OCI-LY1 (cell line): ENCODE data around the gene SLC39A5.

ENCODE experiments used
- CTCF ChIP-seq: fragments of 200-600 bp; sonication (generic), shearing (Covaris generic); IDR thresholded peaks from 2 replicates; pipeline ENCODE4 v1.5.1; 2017; ENCODE audit warnings: mild to moderate bottlenecking, antibody characterized with exemption, low read length, moderate library complexity, mixed read lengths
- EZH2 ChIP-seq: fragments of 200-600 bp; sonication (generic), shearing (Covaris generic); IDR thresholded peaks from 2 replicates; pipeline ENCODE4 v1.8.0; 2017; ENCODE audit warnings: borderline replicate concordance, mixed run types, mild to moderate bottlenecking, antibody characterized with exemption, low read length, moderate library complexity, mixed read lengths

DNA sequence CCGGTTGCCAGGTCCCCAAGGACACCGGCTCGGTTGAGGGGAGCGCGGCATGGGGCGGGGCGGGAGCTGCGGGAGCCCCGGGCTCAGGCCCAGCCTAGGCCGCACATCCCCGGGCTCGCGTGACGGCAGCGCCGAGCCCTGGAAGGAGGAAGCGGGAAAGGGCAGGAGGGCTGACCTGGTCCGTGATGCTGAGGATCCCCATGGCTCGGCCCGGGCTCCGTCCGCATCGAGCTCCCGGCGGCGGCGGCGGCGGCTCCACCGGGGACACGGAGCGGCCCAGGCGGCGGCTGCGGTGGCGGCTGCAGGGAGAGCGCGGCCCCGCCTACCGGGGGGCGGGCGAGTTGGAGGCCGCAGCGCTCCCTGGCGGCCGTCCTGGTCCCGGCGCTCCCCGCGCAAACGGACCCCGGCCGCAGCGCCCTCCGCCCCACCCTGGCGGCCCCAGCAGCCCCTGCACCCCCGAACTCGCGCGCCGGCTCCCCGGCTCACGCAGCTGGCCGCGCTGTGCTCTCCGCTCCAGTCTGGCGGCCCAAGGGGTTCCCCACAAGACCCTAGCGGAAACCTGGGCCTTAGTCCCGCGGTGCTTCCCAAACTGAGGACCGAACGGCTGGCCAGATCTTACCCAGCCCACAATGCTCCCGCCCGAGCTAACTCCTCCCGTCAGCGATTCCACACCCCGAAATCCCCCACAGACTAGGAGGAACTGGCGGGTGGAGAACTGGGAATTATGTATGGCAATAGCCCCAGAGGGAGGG is 28.4 kb downstream of the SLC39A5 start, which contains the start of gene ANKRD52:
- TF ChIP-seq CTCF = peak; percentile 56
- no peak for TF ChIP-seq EZH2
